D721Med (cell line): ENCODE results near the gene AKR7A2.

ENCODE experiments used
- DNase-seq: peaks from one replicate; pipeline ENCODE4 v3.0.0; 2011; ENCODE audit warnings: low spot score; ENCODE audit not compliant: insufficient read length
- FAIRE-seq: peaks from 2 replicates; lab custom pipeline; 2011; peaks lifted over from hg19 to GRCh38; lab: Jason Lieb, UNC
- TF ChIP-seq, protein P1 (sequence below): IDR thresholded peaks from 2 replicates; pipeline ENCODE4 v1.5.1; 2012; ENCODE audit warnings: mild to moderate bottlenecking, control low read depth; ENCODE audit not compliant: insufficient read depth; ENCODE audit errors: missing control alignments

Gene AKR7A2

DNA sequence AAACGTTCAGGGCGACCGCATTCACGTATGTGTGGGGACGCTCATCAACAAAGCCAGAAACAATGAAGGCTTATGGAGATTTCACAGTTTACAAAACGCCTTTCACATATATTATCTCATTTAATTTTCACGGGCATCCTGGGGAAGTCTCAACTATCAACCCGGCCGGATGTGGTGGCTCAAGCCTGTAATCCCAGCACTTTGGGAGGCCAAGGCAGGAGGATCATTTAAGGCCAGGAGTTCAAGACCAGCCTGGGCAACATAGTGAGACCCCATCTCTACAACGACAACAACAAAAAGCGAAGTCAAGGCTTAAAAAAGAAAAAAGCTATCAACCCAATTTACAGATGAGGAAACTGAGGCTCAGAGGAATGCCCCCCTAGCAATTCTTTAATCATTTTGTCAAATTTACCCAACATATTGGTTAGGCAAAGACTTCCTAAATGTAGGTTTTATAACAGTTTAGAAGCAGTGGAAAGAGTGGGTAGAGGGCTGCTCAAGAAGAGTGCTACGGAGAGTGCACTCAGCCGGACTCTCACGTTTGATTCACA lies 28.5 kb upstream of the AKR7A2 start:
- FAIRE-seq = no peak
- TF ChIP-seq, protein P1, sequence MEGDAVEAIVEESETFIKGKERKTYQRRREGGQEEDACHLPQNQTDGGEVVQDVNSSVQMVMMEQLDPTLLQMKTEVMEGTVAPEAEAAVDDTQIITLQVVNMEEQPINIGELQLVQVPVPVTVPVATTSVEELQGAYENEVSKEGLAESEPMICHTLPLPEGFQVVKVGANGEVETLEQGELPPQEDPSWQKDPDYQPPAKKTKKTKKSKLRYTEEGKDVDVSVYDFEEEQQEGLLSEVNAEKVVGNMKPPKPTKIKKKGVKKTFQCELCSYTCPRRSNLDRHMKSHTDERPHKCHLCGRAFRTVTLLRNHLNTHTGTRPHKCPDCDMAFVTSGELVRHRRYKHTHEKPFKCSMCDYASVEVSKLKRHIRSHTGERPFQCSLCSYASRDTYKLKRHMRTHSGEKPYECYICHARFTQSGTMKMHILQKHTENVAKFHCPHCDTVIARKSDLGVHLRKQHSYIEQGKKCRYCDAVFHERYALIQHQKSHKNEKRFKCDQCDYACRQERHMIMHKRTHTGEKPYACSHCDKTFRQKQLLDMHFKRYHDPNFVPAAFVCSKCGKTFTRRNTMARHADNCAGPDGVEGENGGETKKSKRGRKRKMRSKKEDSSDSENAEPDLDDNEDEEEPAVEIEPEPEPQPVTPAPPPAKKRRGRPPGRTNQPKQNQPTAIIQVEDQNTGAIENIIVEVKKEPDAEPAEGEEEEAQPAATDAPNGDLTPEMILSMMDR = no peak
- DNase-seq = no peak

DNA sequence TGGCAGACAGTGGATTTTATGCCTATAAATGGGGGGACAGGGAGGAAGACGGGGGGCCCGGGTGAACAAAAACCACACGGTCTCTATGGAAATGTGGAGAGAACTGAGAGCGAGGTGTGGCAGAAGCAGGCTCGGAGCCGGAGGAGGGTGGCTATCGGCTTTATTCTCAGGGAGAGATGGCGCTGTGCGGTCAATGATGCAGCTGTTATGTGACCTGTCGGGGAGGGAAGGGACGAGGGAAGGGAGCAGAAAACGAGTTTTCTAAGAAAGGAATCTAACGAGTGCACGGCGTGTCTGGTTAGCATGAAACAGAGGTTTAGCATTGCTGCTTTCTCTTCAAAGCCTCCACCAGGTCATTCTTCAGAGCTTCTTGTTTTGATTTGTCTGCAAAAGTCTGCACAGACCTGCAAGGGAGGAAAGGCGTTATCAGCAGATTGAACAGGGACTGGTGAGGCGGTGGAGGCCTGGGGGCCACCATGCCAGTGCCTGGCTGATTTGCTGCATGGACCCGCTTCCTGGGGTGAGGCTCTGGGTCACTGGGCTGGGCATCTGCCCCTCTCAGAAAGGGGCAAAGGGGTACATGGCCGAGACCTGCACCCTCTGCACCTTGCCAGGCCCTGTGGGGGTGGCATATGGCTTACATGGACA lies 27.4 kb upstream of the AKR7A2 start:
- DNase-seq (no peak), FAIRE-seq (no peak)
- TF ChIP-seq, protein P1 = no peak

DNA sequence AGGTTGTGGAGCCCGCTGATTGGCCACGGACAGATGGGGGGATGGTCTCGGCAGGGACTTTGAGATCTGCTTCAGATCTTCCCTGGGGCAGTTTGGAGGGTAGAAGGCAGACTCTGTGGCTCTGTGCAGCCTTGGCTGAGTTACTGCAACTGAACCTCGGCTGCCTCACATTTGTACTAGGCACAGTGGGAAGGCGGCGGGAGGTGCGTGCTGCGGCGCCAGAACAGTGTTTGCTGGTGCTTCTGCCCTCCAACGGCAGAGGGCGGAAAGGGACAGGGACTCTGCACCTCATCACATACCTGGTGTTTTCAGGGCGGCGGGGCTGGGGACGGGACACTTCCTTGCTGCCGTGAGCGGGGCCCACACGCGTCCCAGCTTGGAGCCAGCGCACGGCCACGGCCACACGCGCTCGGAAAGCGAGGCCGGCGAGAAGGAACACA lies 26.4 kb upstream of the AKR7A2 start:
- DNase-seq = no peak
- no peak for FAIRE-seq
- TF ChIP-seq, protein P1 = no peak

DNA sequence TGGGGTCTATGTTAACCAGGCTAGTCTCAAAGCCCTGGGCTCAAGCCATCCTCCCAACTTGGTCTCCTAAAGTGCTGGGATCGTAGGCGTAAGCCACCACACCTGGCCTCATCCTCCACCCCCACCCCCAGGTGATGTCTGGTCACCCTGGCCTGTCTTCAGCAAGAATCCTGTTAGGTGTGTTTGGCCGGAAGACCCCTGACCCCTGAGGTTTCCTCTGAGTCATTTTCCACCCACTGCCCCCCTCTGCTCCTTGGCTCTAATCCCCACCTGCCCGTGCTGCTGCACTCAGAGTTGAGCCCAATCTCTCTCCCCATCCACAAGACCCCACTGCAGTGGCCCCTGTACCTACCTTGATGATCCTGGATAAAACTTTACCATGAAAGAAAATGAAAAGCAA lies 25.3 kb upstream of the AKR7A2 start:
- TF ChIP-seq, protein P1 = no peak
- DNase-seq = no peak
- no peak for FAIRE-seq

DNA sequence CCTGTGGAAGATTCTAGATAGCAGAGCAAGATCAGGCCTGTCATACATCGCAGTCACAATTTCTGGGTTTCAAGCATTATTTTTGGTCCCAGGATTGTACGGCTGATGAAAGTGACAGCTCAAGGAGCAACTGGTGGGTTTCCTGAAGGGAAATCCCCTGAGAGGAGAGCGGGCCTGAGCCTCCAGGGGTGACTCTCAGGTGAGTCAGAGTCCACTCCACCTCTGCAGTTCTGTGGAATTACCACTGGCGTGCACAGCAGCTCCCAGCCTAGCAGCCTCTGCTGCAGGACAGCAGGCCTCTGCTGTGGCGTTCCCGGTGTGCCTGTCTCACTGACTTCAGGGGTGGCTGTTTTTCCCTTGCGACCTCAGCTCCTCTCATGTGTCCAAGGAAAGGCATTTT lies 24.6 kb upstream of the AKR7A2 start:
- DNase-seq = no peak
- no peak for FAIRE-seq

DNA sequence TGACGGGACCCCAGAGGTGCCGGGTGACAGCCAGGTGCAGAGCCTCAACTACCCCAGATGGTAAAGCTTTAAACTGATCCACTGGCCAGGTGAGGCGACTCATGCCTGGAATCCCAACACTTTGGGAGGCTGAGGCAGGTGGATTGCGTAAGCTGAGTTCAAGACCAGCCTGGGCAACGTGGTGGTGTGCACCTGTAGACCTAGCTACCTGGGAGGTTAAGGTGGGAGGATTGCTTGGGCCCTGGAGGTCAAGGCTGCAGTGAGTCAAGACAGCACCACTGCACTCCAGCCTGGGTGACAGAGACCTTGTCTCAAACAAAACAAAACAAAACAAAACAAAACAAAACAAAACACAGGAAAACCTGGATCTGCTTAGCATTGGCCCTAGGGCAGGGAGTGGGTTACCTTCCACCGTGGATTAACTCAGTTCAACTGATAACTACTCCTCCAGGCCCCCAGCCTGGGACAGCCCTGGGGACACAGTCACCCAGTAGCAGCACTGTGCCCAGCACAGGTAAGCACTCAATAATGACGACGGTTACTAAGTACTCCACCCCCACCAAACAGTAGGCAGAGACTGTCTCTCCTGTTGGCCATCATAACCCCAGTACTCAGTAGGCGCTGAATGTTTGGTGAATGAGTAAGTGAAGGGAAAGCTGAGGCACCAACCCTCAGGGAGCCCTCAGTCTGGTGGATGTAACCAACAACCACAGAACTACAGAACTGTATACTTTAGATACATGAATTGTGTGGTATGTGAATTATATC lies 21.8 kb upstream of the AKR7A2 start:
- DNase-seq = no peak
- FAIRE-seq = no peak
- TF ChIP-seq, protein P1 = no peak

More for the DNA sequence above, 24.6 kb upstream of the AKR7A2 start:
- TF ChIP-seq, protein P1 = no peak
